Occipital lobe (tissue), 2 donors: ENCODE measurements around the gene C16orf46. TPM values are rescaled to one million over a fixed set of nuclear protein-coding genes. Genes with fewer than 3 reads are reported as not detected.

Experiments
- DNase-seq: peaks from one replicate; lab custom pipeline; 2025; lab: John Stamatoyannopoulos, UW
- total RNA-seq: library from RNA; depleted of rRNA; stranded (reverse); fragments of >200 nt; gene quantifications from one replicate; pipeline ENCODE4 v1.2.3, GENCODE V29; 2014

C16orf46 gene
- total RNA-seq, 1 donor from 2014 or later = 1.4 TPM

- no peak for DNase-seq
Measured at GRCh38 chr16:81073560-81074330, 3.3 kb downstream of the C16orf46 start.

DNA sequence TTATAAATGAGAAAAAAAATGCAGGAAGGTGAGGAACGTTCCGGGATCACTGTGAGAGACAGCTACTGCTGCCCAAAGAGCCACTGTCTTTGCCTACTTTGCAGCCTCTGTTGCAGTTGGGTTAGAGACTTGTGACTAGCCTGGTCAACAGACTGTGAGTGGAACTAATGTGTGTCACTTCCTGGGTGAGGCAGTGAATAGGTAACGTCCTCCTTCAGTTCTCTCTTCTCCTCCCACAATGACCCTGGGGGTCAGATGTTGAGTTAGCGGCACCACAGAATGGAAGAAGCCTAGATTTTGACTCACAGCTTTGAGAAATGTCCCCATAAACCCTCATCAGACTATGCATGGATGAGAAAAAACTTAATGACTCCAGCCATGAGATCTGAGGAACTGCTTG lies 5.2 kb downstream of the C16orf46 start:
- no peak for DNase-seq

GRCh38 chr16:81070979-81071378 lies 6.1 kb downstream of the C16orf46 start:
- DNase-seq = no peak

- DNase-seq = no peak
Measured at GRCh38 chr16:81069063-81069462, 8.0 kb downstream of the C16orf46 start.

DNA sequence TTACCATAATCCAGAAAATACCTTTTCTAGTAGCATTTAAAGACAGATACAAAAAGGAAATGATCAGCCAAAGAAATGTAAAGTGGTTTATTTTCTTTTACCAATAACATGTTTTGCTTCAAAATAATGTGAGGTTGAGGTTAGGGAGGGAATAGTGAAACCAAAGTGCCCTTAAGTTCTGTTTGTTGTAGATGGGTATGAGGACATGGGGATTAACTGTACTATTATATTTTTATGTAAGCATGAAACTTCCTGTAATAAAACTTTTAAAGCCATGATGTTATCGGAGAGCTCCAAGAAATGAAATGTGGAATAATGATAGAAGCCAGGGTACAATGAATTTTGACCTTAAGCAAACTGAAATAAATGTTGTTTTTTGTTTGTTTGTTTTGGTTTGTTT lies 9.9 kb downstream of the C16orf46 start:
- DNase-seq = no peak

DNA sequence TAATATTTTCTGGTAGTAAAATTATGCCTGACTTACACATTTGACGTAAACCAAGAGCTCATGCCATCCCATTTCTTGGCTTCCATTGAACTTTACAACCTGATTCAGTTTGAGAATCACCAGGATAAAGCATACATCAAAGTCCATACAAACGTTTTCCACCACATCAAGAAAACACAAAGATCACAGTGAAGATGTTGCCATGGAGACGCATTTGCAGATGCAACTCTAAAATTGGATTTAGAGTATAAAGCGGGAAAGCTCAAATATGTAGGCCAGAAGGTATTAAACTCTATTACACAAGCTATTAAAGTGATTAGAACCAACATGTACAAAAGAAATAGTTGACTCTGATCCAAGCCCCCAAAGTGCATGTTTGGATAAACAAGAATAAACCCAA lies 10.4 kb downstream of the C16orf46 start:
- no peak for DNase-seq

DNA sequence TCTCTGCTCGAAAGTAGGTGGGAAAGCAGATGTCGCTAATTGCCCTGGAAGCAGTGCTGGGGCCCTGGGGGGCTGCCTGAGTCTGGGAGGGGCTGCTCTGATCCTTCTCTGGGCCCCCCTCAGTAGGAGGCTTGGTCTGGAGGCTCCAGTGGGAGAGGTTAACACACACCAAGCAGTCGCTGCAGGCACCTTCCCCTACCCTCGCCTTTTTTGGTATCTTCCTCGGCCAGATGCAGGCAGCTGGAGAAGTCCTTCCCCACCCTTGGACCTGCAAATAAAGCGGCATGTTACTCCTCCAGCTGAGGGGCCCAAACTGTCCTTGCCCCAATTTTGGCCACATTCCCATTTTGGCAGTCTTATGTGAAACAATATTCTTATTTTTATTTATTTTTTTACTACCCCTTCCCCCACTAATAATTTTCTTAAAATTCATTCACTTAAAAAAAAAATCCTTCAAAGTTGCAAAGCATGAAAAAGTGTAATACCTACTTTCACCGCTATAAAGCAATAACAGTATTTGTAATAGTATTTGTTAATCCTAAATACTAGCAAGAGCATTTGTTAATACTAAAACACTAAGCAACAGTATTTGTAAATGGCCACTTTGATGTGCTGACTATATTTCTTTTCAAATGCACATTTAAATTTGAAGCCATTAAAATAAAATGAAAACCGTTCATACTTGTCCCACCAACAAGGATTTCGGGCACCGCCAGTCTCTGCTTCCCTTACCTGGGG lies 15.0 kb downstream of the C16orf46 start:
- DNase-seq = no peak

GRCh38 chr16:81061307-81061640 lies 15.8 kb downstream of the C16orf46 start:
- no peak for DNase-seq

DNA sequence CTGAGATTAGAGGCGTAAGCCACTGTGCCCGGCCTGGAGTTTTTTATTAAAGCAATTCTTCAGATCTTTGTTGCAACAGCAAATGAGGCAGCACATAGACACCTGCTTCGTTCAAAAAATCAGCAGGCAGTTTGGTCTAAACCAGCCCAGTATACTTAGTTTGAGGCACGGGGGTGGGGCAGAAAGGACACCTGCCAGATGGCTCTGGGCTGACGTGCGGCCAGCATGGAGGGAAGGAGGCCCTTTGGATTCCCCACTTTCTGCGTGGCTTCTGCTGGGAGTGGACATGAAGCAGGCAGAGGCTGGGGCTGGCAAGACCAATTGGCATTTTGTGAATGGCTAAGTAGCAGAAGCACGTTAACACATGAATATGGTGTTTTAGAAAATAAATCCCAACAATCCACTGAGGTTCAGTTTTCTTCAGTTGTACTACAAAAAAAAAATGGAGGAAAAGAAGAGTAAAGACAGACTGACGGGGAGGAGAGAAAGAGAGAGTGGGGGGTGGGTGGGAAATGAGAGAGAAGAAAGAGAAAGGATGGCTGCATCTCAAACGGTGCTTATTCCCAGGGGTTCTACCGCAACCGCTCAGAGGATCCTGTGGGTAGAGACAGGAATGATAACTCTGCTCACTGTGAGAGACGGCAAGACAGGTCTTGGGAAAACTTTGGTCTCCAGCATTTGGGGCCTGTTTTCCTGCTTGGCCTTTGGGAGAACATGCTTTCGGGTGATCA lies 16.3 kb downstream of the C16orf46 start:
- no peak for DNase-seq

DNA sequence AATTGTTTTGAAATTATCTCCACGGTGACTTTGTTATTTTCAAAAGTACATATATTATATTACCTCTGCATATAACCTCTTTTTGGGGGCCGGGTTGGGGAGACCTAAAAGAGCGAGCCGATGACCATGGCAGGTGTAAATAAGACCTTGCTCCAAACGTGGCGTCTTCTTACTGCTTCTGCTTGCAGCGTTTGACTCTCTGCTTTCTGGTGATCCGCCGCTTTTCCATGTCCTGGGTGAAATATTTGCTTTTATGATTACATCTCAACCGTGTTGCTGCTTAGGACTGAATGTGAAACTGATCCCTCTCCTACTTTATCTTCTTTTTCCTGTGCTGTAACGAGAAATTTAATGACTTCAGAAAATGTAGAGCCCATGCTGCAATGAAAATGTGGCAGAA lies 23.3 kb downstream of the C16orf46 start:
- DNase-seq = no peak

DNA sequence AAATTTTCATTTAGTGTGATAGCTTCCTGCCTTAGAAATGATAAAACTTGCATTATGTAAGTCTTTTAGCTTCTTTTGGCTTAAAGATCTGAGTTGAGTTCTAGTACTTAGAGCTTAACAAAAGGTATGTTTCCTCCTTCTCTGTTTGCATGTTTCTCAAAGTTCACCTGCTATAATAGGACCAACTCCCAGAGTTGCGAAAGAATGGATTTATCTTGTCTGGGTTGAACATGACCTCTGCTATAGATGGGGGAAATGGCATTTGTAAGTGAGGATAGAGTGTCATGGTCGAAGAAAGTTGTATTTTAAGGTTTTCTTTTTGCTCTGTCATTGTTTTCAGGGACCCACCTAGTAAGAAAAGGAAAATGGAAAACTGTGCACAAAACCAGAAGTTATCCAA lies 34.2 kb downstream of the C16orf46 start:
- DNase-seq = no peak

- DNase-seq = no peak
Measured at GRCh38 chr16:81041696-81042095, 35.3 kb downstream of the C16orf46 start.

GRCh38 chr16:81040842-81041241 lies 36.2 kb downstream of the C16orf46 start:
- DNase-seq = no peak

GRCh38 chr16:81040131-81040530 lies 36.9 kb downstream of the C16orf46 start:
- no peak for DNase-seq

DNA sequence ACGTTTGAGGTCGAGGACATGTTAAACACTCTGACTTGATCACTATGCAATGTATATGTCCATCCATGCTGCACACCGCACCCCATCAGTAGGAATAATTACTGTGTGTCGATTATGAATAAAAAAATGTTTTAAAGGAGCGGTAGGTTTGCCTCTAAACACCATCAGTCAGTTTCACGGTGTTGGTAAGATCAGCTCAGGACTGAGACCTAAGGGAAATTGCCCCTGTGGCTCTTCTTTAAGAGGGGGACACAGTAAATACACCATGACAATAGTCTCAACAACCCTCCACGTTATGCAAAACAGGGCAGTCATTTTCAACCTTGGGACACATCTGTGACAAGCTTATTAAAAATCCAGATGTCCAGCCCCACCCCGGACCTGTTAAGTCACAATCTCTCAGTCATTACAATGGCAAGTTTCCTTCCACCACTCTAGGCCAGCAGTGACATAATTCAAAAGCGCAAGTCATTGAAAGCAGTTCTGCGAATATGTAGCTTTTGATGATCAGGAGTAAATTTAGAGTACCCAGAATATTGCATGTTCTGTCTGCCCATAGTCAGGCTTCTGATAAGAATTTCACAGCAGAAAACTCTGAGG lies 40.2 kb downstream of the C16orf46 start:
- DNase-seq = no peak

- no peak for DNase-seq
Measured at GRCh38 chr16:81035975-81036750, 40.9 kb downstream of the C16orf46 start.

DNA sequence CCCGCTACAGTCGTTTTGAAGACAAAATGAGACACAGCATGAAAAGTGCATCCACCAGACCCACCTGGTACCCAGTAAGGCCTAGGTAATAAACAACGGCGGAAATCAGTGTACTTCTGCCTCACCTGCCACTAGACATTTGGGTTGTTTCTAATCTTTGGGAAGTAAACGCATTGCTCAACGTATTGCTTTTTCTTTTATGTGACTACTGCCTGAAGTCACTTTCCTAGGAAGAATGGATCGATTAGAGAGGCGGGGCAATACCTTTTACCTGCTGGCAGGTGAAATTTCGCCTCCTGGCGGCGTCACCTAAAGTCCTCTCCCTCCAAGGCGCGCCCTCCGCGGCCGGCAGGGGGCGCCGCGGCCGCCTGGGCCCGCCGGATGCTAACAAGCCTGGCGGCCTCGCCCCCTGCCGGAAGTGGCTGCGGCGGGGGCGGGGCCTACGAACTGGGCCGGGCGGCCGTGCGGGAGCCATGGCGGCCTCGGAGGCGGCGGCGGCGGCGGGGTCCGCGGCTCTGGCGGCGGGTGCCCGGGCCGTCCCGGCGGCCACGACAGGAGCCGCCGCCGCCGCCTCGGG lies 41.6 kb downstream of the C16orf46 start, which contains the start of gene ATMIN:
Gene ATMIN (plus strand): TSS at position 445 of the 577 bp plus-strand sequence. CDS start 29 bp downstream, at position 474.
- peak; percentile 32 for DNase-seq

- no peak for DNase-seq
Measured at GRCh38 chr16:81029930-81030604, 47.0 kb downstream of the C16orf46 start.

DNA sequence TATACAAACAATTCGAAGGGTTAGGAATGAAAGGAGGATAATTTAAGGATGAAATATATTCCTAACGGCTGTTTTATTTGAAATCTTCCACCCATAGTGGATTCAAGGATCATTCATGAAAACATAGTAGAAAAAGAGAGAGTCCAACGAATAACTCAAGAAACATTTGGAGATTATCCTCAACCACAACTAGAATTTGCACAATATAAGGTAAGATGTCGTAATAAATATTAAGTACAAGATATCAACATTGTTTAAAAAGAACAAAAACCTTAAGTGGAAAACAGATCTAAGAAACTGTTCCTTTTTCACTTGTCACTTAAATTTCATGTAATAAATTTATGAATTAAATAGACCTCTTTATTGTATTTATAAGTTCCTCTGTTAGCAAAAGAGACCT lies 50.6 kb downstream of the C16orf46 start:
- no peak for DNase-seq

GRCh38 chr16:81018496-81018895 lies 58.5 kb downstream of the C16orf46 start:
- no peak for DNase-seq
